Measurements from ENCODE around the gene IPO4.
A peak's percentile ranks its signal among the peaks of the same experiment; 100 is the strongest.

GRCh38 chr14:24141097-24141880 lies 47.3 kb downstream of the IPO4 start, which contains the start of gene EMC9:
- TF ChIP-seq ZNF768 (tag by site-specific recombination; IDR thresholded peaks at IDR 0.05) (no peak; the same call in 1 of the 2 replicates), PRDM1 (tag by site-specific recombination; IDR thresholded peaks at IDR 0.05) (no peak), ZNF146 (tag by site-specific recombination; IDR thresholded peaks at IDR 0.05) (peak; percentile 40; the same call in 1 of the 2 replicates), CTCF (tag by site-specific recombination; IDR thresholded peaks at IDR 0.05) (peak; percentile 78), ZNF19 (tag by site-specific recombination; IDR thresholded peaks at IDR 0.05; ENCODE audit: low read depth) (no peak), PATZ1 (tag by site-specific recombination; IDR thresholded peaks at IDR 0.05) (peak; percentile 78; the same call in 1 of the 2 replicates), ZSCAN18 (tag by site-specific recombination; IDR thresholded peaks at IDR 0.05) (no peak), ZNF561 (tag by site-specific recombination; IDR thresholded peaks at IDR 0.05; ENCODE audit: borderline replicate concordance) (peak; percentile 77; the same call in 1 of the 2 replicates), ZBTB10 (tag by site-specific recombination; IDR thresholded peaks at IDR 0.05) (peak; percentile 60; the same call in 1 of the 2 replicates), ZNF596 (tag by site-specific recombination; IDR thresholded peaks at IDR 0.05) (no peak), TCF7L2 (IDR thresholded peaks at IDR 0.05; ENCODE audit: borderline replicate concordance, low read depth, low read length) (no peak)
